C4-2B (cell line): Measurements from ENCODE around the gene C10orf105.

Source experiments
- ZFX ChIP-seq: fragments of 450-650 bp; IDR thresholded peaks from 2 replicates; pipeline ENCODE4 v1.6.1; 2017
- TF ChIP-seq, protein P1 (sequence below): fragments of 450-650 bp; conservative IDR thresholded peaks from 2 replicates; pipeline ENCODE4 v1.5.1; 2017; ENCODE audit warnings: mild to moderate bottlenecking

DNA sequence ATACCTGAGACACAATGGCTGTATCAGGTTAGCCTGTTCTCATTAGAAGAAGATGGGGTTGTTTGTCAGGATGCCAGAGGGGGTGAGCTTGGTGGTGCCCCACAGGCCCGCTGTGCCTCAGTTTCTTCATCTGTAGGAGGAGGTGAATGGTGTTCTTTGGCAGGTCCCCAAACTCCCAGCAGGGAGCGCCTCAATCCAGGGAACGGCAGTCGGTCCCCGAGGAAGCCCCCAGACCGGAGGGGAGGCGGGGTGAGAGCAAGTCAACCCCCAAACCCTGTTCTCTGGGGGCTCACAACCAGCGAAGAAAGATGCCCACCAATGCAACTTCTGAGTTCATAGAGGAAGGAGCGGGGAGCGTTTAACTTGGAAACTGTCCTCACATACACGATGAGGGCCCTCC is 16.0 kb downstream of the C10orf105 start:
- no peak for TF ChIP-seq ZFX
- TF ChIP-seq, protein P1, sequence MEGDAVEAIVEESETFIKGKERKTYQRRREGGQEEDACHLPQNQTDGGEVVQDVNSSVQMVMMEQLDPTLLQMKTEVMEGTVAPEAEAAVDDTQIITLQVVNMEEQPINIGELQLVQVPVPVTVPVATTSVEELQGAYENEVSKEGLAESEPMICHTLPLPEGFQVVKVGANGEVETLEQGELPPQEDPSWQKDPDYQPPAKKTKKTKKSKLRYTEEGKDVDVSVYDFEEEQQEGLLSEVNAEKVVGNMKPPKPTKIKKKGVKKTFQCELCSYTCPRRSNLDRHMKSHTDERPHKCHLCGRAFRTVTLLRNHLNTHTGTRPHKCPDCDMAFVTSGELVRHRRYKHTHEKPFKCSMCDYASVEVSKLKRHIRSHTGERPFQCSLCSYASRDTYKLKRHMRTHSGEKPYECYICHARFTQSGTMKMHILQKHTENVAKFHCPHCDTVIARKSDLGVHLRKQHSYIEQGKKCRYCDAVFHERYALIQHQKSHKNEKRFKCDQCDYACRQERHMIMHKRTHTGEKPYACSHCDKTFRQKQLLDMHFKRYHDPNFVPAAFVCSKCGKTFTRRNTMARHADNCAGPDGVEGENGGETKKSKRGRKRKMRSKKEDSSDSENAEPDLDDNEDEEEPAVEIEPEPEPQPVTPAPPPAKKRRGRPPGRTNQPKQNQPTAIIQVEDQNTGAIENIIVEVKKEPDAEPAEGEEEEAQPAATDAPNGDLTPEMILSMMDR = no peak
